NCI-H146 (cell line): ENCODE measurements around the gene SPRED2.
A peak's percentile ranks its signal among the peaks of the same experiment; 100 is the strongest.

Source experiments
- DNase-seq: peaks from one replicate; lab custom pipeline; 2025; lab: John Stamatoyannopoulos, UW

Gene SPRED2

GRCh38 chr2:65277118-65277517 lies 155.3 kb downstream of the SPRED2 start:
- DNase-seq, result no peak

- no peak for DNase-seq
These were observed 155.8 kb downstream of the SPRED2 start for GRCh38 chr2:65276609-65277008.

- DNase-seq, result no peak
These were observed 157.1 kb downstream of the SPRED2 start for GRCh38 chr2:65275141-65275915.

- no peak for DNase-seq
These were observed 159.1 kb downstream of the SPRED2 start for GRCh38 chr2:65273344-65273743.

- DNase-seq, result no peak
These were observed 163.4 kb downstream of the SPRED2 start for GRCh38 chr2:65268957-65269356.

GRCh38 chr2:65267008-65267407 lies 165.4 kb downstream of the SPRED2 start:
- no peak for DNase-seq

GRCh38 chr2:65265671-65266045 lies 166.7 kb downstream of the SPRED2 start:
- no peak for DNase-seq

- DNase-seq, result peak; percentile 67
These were observed 167.4 kb downstream of the SPRED2 start for GRCh38 chr2:65264821-65265670.

- DNase-seq, result no peak
These were observed 168.4 kb downstream of the SPRED2 start for GRCh38 chr2:65263986-65264385.

- no peak for DNase-seq
These were observed 169.1 kb downstream of the SPRED2 start for GRCh38 chr2:65263262-65263661.

- DNase-seq, result no peak
These were observed 170.7 kb downstream of the SPRED2 start for GRCh38 chr2:65261676-65262075.
